ENCODE results near the gene BIN1.

The BIN1 gene

DNA sequence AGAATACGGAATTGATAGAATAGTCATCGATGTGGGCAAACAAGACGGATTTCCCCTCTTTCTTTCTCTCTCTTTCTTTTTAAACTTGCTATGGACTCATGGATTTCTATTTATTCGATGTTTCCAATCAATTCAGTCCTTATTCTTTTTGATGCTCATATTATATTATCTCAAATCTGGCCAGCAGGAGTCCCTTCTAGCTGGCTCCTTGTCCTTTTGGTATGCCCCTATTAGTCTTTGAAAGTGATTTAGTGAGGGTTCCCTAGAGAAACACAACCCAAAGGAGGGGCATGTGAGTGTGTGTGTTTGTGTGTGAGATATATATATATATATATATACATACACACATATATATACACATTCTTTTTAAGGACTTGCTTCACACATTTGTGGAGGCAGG is 23.5 kb upstream of the BIN1 start:
- no peak overlapping the region for H3K27ac ChIP-seq
- TF ChIP-seq, protein P1, sequence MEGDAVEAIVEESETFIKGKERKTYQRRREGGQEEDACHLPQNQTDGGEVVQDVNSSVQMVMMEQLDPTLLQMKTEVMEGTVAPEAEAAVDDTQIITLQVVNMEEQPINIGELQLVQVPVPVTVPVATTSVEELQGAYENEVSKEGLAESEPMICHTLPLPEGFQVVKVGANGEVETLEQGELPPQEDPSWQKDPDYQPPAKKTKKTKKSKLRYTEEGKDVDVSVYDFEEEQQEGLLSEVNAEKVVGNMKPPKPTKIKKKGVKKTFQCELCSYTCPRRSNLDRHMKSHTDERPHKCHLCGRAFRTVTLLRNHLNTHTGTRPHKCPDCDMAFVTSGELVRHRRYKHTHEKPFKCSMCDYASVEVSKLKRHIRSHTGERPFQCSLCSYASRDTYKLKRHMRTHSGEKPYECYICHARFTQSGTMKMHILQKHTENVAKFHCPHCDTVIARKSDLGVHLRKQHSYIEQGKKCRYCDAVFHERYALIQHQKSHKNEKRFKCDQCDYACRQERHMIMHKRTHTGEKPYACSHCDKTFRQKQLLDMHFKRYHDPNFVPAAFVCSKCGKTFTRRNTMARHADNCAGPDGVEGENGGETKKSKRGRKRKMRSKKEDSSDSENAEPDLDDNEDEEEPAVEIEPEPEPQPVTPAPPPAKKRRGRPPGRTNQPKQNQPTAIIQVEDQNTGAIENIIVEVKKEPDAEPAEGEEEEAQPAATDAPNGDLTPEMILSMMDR (conservative IDR thresholded peaks at IDR 0.05) = no peak

DNA sequence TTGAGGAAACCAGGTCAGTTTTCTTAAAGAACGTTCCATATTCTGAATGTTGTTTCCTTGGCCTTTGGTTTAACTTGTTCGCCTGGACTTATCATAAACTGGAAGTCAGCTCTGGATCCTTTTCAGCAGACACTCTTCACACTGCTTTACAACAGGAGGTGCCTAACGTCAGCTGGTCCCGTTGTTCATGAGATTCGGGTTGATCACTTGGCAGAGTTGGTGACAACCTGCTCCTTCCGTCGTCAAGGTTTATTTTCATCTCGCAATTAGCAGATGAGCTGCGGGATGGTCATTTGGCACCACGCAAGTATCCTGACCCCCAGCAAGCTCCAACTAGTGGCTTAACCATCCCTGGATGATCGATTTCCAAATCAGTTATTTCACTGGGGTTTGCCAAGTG is 23.0 kb upstream of the BIN1 start:
- TF ChIP-seq, protein P1 (conservative IDR thresholded peaks at IDR 0.05) = no peak
- H3K27ac ChIP-seq = no peak overlapping the region

DNA sequence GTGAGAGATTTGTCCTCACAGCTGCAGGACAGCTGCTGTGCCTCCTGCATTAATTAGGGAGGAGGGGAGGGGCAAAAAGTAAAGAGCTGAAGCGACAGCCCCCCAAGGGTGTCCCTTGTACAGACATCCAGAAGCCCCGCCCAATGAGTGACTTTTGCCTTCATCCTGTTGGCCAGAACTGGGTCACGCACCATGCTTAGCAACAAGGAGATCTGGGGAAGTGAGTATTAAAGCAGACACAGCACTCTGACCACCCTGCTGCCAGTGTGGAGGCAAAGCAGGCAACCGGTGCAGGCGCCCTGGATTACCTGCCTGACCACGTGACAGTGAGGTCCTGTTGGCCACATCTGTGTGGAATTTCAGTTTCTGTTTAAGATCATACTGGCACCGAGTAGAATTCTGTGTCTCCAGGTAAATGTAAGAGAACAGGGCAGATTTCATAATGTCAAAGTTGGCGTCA is 21.5 kb upstream of the BIN1 start:
- TF ChIP-seq, protein P1 (conservative IDR thresholded peaks at IDR 0.05) = no peak
- H3K27ac ChIP-seq = peak overlapping the region; percentile 68

- H3K27ac ChIP-seq = no peak overlapping the region
- TF ChIP-seq, protein P1 (conservative IDR thresholded peaks at IDR 0.05) = no peak
Observed at GRCh38 chr2:127125821-127126220, 18.9 kb upstream of the BIN1 start.

- H3K27ac ChIP-seq = no peak overlapping the region
- TF ChIP-seq, protein P1 (conservative IDR thresholded peaks at IDR 0.05) = no peak
Observed at GRCh38 chr2:127124426-127124825, 17.5 kb upstream of the BIN1 start.

- TF ChIP-seq, protein P1 (conservative IDR thresholded peaks at IDR 0.05) = no peak
- H3K27ac ChIP-seq = no peak overlapping the region
Observed at GRCh38 chr2:127122361-127123027, 15.5 kb upstream of the BIN1 start.

GRCh38 chr2:127121776-127122176 is 14.8 kb upstream of the BIN1 start:
- TF ChIP-seq, protein P1 (conservative IDR thresholded peaks at IDR 0.05) = no peak
- no peak overlapping the region for H3K27ac ChIP-seq

All from VCaP (cell line).